Ureter (tissue), 1 donor: ENCODE data around the gene CST4. TPM values are rescaled to one million over a fixed set of nuclear protein-coding genes. Genes with fewer than 3 reads are reported as not detected.
A peak's percentile ranks its signal among the peaks of the same experiment; 100 is the strongest.
"Not testable (repeated sequence)": the region's sequence is repeated elsewhere in the genome, so short reads cannot be mapped to it uniquely, and the experiment has no call there.

Source experiments
- DNase-seq: peaks from one replicate; pipeline ENCODE4 v3.0.0-alpha.2; 2020; ENCODE audit warnings: low spot score
- total RNA-seq: library from RNA; stranded (reverse); gene quantifications from one replicate; pipeline ENCODE4 v1.2.4, GENCODE V29; 2023
- donor health status: DM: yes; HTN: yes; CAD: no.

Gene CST4
- total RNA-seq, 1 donor from 2014 or later, result not detected

DNA sequence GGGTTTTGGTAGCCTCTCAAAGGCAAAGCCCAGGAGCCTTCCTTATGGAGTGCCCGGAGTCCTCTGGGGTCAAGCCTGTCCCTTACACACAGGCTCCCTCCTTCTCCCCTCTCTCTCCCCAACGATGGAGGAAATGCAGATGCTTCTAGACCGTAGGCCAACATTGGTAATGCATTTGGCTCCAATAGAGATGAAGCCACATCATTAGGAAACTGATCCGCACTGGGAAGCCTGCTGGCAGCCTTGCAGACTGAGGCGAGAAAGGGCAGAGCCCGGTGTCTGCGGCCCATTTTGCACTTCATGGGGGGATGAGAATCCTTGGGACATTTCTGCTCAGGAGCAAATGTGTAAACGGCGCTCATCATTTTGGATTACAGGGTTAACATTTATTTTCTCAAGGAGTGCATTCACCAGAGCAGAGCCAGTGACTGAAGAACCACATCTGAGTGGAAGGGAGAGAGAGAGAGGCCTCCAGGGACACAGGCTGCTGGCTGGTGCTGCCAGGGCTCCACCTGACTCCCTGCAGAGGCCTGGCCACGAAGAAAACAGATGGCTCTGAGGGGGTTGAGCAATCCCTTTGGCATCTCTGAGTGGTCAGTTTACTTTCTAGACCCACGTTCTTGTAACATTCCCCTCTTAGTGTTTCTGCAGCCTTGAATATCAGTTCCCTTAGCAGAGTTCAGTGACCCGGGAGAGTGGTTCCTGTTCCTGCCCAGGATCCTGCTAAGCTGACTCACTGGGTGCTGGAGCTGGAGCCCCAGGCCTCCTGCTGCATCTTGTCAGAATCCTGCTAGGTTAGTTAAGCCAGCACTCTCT is 46.7 kb downstream of the CST4 start:
- DNase-seq, result no peak

DNA sequence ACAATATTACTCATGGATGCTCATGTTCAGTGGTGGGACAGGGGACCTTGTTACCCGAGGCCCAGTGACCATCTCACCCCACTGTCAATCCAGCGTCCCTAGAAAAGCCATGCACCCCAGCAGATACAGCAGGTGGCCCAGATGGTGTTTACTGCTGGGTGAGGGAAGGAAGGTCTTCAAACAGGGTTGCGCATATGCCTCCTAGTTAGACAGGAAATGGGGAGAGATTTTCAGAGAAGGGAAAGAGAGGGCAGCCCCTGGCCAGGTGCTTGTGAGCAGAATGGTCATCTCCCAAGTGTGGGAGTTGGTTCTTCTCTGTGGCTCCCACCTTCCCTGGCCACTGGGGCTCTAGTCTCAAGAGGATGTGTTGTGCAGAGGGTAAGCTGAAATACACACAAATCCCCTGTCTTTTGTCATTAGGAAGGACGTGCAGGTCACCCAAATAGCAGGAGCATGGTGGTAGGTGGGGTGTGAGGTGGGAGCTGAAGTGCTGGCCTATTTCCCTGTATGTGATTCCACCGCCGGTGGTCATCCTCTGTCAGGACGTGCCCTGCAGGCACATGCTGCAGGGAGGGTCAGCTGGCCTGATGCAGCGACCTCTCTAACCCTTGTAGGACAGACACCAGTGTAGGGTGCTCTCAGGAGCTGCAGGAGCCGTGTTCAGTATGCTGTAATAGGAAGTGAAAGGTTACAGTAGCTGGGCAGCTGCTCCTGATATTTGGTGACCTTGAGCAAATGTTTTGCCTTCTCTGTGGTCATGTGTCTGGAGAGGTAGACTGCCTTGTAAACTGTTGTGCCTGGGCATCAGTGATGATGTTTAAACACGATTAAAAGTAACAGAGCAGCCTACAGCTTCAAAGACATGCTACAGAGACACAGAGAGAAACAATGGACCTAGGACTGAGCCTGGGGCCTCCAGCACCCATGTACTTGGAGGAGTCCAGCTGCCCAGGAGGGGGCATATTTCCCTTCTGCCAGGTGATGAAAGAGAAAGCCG is 47.9 kb downstream of the CST4 start:
- no peak for DNase-seq

DNA sequence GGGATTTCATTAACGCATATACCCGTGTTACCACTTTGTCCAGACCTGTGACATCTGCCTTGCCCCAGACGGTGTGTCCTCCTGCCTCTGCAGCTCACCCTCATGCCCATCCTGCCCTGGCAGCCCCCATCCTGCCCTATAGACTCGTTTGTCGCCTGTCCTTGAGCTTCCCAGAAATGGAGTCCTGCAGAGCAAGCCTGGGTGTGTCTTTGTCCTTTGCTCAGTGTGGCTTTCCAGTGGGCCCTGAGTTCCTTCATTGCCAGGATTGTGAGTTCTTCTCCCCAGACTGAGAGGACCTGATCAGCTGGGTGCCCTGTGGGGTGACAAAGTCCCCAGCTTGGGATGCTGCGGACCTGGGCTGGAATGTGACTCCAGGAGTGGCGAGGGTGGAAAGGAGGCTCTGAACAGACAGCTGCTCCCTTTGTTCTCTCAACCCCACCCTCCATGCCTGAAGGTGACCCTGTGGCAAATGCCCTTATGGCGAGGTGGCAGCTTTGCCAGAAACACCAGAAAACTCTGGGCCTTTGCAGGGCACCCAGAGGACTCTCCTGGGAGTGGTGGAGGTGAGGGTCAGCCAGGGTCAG is 48.7 kb downstream of the CST4 start:
- DNase-seq, result no peak

DNA sequence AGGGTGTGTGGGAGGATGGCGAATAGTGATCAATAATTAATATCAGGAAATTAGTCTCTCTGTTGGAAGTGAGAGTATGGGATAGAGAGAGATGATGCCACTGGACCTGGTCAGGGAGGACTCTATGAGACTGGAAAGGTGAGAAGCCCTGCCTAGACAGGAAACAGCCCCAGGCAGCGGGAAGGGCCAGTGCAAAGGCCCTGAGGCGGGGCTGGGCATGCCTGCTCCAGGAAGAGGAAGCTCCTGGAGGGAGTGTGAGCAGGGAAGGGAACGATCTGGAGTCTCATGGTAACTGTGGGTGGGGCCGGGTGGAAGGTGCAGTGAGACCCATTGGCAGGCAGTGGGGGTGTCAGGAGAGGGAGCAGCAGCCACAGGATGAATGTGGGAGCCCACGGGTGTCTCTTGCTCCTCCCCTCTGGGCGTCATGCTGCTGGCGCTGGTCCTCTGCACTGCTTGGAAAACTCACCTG is 49.3 kb downstream of the CST4 start:
- no peak for DNase-seq

DNA sequence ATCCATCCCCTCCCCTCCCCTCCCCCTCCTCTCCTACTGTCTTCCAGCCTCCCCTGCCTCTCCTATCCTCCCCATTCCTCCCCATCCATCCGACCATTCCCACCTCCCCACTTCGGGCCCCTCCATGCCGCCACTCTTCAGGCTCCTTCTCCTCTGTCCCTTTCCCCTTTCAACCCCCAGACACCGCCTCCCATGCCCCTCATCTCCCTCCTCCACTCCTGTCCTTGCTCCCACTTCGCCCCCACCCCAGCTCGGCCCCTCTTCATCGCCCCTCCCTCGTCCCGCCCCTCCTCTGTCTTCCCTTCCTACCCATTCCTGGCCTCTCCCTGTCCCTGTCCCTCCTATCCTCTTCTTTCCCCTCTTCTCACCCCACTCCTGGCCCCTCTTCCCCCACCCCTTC is 50.5 kb downstream of the CST4 start:
- DNase-seq, result no peak

DNA sequence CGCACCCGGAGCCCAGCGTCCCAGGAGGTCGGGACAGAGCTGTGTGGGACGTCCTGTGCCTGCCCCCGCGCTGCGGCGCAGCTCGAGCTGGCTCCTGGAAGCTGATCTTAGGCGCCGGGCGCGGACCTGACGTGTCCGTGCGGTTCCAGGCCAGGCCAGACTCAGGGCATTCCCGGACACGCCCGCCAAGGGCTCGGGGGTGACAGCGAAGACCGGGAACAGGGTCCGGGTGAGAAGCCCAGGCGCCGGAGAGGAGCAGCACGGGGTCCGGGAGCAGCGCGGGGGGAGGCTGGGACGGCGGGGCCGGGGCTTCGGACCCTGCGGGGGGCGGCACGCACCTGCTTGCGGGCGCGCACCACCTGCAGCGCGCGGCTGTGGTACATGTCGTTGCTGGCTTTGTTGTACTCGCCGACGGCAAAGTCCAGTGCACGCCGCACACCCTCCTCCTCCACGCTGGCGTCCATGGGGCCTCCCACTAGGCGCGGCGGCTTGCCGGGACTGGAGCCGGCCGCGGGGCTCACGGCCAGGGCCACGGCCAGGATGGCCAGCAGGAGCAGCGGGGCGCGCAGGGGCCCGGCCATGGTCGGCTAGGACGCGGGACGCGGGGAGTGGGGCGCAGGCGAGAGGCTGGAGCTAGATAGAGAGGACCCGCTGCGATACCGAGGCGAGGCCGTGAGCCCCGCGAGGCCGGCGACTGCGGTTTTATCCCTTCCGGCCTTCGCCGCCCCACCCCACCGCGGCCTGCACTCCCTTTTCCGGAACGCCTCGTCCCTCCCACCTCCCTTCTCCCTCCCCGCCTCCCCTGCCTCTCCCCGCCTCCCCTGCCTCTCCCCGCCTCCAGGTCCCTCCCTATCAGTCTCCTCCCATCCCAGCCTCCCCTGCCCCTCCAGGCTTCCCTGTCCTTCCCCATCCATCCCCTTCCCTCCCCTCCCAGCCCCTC is 51.3 kb downstream of the CST4 start, which contains the start of gene CST3:
Gene CST3, minus strand, starts transcription at position 674 of the 940 bp plus-strand sequence. Its CDS starts 93 bp downstream, at position 581.
- peak; percentile 93 for DNase-seq

DNA sequence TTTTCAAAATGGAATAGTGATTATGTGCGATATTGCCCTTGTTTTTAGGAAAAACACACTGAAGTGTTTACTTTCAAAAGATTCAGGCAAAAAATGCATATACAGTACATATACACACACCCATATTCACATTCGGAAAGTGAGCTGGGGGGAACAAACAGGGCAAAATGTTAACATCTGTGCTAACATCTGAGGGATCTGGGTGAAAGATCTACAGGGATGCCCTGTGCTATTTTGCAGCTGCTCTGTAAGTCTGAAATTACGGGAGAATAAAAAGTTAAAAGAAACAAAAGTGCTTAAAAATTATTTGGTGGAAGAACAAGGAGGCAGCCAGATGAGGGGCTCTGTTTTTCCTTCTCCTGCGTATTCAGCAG is 51.9 kb downstream of the CST4 start:
- DNase-seq, result no peak

DNA sequence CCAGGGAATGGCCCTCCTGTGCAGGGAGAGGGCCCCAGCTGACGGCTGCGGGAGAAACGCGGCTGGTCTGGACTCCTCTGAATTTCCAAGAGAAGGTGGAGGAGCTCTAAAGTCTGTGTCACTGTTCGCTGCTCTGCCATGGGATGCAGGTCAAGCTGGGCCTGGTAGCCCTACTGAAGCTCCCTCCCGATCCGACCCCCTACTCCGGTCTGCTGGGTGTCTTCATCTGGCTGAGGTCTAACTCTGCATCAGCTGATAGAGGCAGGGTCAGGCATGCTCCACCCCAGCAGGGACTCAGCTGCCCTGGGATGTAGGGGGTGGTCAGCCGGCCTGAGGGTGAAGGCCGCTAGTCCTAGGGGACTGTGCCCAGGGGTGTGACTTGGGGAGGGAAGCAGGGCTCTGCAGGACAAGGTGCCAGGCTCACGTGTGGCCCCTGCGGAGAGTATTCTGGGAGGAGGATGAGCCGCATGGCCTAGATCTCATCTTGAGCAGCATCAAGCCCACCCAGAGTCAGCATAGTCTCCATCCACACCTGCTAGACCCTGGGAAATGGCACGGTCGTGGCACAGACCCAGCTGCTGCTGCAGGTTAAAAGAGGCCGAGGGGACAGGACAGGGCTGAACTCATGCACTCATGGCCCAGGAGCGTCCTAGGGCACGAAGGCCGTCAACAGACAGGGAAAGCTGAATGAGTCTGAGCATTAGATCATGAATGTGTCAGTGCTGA is 52.5 kb downstream of the CST4 start:
- no peak for DNase-seq

DNA sequence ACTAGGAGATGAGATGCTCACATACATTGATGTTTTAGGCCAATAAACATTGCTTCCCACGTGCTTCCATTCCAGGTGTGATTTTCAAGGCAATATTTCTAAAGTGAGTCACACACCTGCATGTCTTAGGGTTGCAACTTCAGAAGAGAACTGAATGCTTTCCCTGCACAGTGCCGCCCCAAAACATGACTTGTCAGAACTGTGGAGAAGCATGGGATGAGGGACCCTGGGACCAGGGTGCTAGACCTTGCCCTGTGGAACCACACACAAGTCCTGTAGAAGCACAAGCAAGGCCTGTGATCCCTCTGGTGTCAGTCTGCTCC is 53.1 kb downstream of the CST4 start:
- not testable (repeated sequence) for DNase-seq

Other genes with a start within 250 kb of the CST4 start
- not detected for gene CSTL1, start 249.4 kb downstream of the CST4 start, total RNA-seq
- not detected for gene CST11, start 236.2 kb downstream of the CST4 start, total RNA-seq
- gene CST8, start 197.9 kb downstream of the CST4 start, total RNA-seq, result not detected
- not detected for gene CST9L, start 120.6 kb downstream of the CST4 start, total RNA-seq
- not detected for gene CST9, start 83.1 kb downstream of the CST4 start, total RNA-seq
- gene CST3, start 51.1 kb downstream of the CST4 start, total RNA-seq, result 544 TPM
- gene CST1, start 61.9 kb upstream of the CST4 start, total RNA-seq, result not detected
- gene CST2, start 137.7 kb upstream of the CST4 start, total RNA-seq, result not detected
- gene CST5, start 190.7 kb upstream of the CST4 start, total RNA-seq, result not detected